T-helper 2 cell treated with Interferon-gamma antibody and Interleukin-4, amounts not matched to agents 5 μg/mL and 100 μg/mL, for 36 hours (primary cell): ENCODE data around the gene NPRL2.
"Not testable (repeated sequence)": the region's sequence is repeated elsewhere in the genome, so short reads cannot be mapped to it uniquely, and the experiment has no call there.

ENCODE experiments used
- DNase-seq: peaks from one replicate; pipeline ENCODE4 v3.0.0; 2021; ENCODE audit warnings: low spot score
- H3K27ac Mint-ChIP-seq: one replicate; pipeline ENCODE4 v1.8.0; 2021; ENCODE audit warnings: mild to moderate bottlenecking, mixed read lengths
- H3K27me3 Mint-ChIP-seq: one replicate; pipeline ENCODE4 v1.8.0; 2021; ENCODE audit warnings: low read depth, mixed read lengths
- H3K36me3 Mint-ChIP-seq: one replicate; pipeline ENCODE4 v1.8.0; 2021; ENCODE audit warnings: low read depth, mixed read lengths
- H3K4me1 Mint-ChIP-seq: one replicate; pipeline ENCODE4 v1.8.0; 2021; ENCODE audit warnings: low read depth, mixed read lengths
- H3K4me3 Mint-ChIP-seq: one replicate; pipeline ENCODE4 v1.8.0; 2022; ENCODE audit warnings: mild to moderate bottlenecking, moderate library complexity, mixed read lengths
- H3K9me3 Mint-ChIP-seq: one replicate; pipeline ENCODE4 v1.8.0; 2021; ENCODE audit warnings: mixed read lengths

The NPRL2 gene

DNA sequence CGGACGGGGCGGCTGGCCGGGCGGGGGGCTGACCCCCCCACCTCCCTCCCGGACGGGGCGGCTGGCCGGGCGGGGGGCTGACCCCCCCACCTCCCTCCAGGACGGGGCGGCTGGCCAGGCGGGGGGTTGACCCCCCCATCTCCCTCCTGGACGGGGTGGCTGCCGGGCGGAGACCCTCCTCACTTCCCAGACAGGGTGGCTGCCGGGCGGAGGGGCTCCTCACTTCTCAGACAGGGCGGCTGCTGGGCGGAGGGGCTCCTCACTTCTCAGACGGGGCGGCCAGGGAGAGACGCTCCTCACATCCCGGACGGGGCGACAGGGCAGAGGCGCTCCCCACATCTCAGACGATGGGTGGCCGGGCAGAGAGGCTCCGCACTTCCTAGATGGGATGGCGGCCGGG, 38.5 kb downstream of the NPRL2 start:
- peaks cover 11% of the 10 kb centered on the region for H3K4me1 Mint-ChIP-seq
- not testable (repeated sequence) for H3K9me3 Mint-ChIP-seq, H3K27ac Mint-ChIP-seq, H3K4me3 Mint-ChIP-seq, DNase-seq, H3K27me3 Mint-ChIP-seq, H3K36me3 Mint-ChIP-seq

DNA sequence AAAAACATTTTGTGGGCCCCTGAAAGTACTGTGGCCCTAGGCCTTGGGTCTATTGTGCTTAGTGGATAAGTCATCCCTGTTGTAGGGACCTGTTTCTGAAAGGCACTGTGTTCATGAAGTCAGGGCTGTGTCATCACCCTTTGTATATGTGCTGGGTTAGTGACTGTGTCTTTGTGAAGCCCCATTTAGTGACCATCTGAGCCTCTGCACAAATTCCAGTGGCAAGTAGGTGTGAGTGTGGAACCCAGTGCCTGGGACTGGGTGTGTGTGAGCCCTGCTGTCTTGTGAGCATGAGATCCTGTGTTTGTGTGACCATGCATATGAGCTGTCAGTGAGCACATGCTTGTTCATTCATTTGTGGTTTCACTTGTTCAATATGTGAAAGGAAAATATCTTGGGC, 46.0 kb downstream of the NPRL2 start:
- H3K27me3 Mint-ChIP-seq: no peaks in the 10 kb centered on the region
- H3K4me3 Mint-ChIP-seq: no peak overlapping the region
- peaks cover 2% of the 10 kb centered on the region for H3K9me3 Mint-ChIP-seq
- DNase-seq: no peak
- no peak overlapping the region for H3K27ac Mint-ChIP-seq
- H3K36me3 Mint-ChIP-seq: no peaks in the 10 kb centered on the region
- peaks cover 13% of the 10 kb centered on the region for H3K4me1 Mint-ChIP-seq

DNA sequence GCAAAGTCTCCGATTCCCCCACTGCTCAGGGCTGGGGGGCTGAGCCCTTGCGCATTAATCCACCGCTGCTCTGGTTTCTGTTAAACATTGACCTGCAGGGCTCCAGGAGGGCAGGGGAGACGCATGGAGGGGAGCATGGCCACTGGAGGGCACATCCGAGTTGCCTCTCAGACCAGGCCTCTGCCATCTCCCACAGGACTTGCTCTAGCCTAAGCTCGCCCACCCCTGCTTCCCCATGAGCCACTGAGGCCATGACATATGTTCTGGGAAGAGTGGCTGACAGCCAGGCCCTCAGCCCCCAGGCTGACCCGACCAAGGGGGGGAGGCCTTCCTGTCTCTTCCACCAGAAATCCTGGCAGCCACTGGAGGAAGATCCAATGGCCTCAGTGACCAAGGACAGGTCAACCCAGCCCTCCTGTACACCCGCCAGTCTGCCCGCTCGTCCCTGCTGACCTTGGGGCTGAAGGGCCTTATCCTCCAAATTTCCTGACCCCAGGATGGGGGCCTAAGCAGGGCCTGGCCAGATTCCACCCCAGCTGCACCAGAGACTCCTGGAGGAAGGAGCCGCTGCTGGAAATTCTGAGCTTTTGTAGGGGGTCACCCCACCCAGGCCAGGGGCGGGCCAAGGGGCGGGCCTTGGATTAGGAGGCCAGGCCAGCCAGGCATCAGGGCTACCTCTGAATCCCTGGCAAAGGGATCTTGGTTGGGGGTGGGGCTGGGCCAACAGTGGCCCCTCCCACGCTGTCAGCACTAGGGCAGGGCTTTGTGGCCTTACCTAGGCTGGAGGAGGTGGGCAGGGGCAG, 47.4 kb downstream of the NPRL2 start, which contains the start of gene HYAL1:
Gene HYAL1 (minus strand): TSS at position 562 of the 803 bp plus-strand sequence. CDS start 618 bp downstream, outside the sequence.
- Mint-ChIP-seq H3K9me3 (no peaks in the 10 kb centered on the region), H3K27ac (peak within 1 kb of the TSS; percentile 10), H3K27me3 (no peaks in the 10 kb centered on the region), H3K36me3 (no peaks in the 10 kb centered on the region), H3K4me3 (no peak within 1 kb of the TSS), H3K4me1 (peaks cover 14% of the 10 kb centered on the region)
- no peak for DNase-seq

DNA sequence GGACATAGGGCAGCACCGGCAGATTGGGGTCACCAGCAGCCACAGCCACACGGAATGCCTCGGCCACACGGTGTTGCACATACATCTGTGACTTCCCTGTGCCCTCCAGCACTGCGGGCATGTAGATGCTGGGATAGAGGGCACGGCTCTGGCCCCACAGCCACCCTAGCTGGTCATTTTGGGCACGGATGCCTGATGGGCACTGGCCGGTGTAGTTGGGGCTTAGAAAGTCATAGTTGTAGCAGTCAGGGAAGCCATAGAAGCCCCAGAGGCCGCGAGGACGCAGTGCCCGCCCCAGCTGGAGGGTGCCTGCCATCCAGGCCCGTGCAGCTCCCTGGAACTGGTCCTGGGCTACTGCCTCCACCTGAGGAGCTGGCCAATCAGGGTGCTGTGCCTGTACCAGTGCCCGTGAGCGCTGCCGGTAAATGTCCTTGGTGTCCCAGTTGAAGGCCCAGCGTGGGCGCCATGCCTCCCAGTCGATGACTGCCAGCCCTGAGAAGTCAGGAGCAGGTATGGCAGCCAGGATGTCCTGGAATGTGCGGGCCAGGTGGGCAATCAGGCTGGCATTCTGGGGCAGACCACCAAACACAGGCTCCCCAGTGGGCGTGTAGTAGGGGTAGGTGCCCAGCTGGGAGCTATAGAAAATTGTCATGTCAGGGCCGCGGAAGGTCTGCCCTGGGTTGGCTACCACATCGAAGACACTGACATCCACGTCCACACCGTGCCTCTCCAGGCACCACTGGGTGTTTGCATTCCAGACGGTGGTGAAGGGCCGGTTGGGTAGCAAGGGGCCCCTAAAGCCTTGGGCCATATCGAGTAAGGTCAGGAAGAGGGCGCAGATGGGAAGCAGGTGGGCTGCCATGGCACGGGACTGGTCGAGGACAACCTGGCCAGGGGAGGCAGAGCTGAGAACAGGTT, 48.2 kb downstream of the NPRL2 start:
- H3K36me3 Mint-ChIP-seq: no peaks in the 10 kb centered on the region
- H3K27ac Mint-ChIP-seq: peak overlapping the region; percentile 45
- no peak for DNase-seq
- H3K27me3 Mint-ChIP-seq: no peaks in the 10 kb centered on the region
- peaks cover 20% of the 10 kb centered on the region for H3K4me1 Mint-ChIP-seq
- H3K4me3 Mint-ChIP-seq: no peak overlapping the region
- no peaks in the 10 kb centered on the region for H3K9me3 Mint-ChIP-seq

DNA sequence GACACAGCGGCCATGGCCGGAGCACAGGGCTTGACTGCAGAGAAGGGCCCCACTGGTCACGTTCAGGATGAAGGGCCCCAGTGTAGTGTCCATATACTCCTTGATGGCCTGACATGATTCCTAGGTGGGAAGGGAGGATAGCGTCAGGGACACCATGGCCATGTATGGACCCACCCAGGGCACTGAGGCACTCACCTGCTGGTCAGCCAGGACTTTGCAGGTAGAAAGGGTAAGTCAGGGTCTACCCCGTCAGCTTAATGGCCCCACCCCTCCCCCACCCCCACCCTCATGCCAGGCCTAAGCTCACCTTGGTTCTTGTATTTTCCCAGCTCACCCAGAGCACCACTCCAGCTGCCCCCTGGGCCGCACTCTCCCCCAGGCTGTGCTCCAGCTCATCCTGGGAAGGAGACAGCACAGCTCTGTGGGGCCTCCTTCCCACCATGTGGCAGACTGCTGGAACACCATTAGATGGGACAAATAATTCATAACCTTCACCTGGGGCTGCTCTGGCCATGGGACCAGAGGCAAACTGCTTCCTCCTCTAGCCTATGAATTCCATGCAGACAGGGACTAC, 49.8 kb downstream of the NPRL2 start:
- Mint-ChIP-seq H3K4me1 (peaks cover 24% of the 10 kb centered on the region), H3K4me3 (peak overlapping the region; percentile 98), H3K27ac (peak overlapping the region; percentile 99), H3K36me3 (peaks cover 2% of the 10 kb centered on the region), H3K27me3 (no peaks in the 10 kb centered on the region), H3K9me3 (no peaks in the 10 kb centered on the region)
- no peak for DNase-seq

DNA sequence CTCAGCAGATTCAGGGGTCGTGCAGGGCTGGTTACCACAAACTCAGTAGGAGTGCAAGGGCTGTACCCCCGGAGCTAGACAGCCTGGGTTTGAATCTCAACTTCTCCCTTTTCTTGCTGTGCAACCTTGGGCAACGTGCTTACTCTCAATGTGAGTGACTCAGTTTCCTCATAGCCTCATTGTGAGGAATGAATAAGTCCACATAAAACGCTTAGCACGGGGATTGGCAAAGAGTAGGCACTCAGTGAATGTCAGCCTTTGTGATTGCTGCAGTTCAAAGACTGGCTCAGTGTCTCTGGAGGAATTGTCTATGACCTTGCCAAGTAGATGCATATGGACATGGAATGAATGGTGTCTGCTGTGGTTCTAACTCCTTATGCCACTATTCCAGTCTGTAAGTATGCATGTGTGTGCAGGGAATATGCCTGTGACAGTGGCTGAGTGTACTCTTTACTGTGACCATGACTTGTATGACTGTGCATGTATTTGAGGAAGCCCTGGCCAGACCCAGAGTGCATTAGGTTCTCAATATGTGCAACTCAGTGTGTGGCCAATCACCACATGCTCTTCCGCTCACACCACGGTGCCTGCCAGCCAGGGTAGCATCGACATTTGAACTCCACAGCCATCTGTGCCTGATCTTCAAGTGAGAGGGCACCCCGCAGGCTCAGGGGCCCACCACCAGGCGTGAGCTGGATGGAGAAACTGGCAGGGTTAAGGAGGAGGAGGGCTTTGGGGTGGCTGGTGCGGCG, 50.5 kb downstream of the NPRL2 start:
- Mint-ChIP-seq H3K4me1 (peaks cover 24% of the 10 kb centered on the region), H3K36me3 (peaks cover 2% of the 10 kb centered on the region), H3K27me3 (no peaks in the 10 kb centered on the region), H3K27ac (peak overlapping the region; percentile 99), H3K4me3 (peak overlapping the region; percentile 98), H3K9me3 (no peaks in the 10 kb centered on the region)
- peak; percentile 23 for DNase-seq

DNA sequence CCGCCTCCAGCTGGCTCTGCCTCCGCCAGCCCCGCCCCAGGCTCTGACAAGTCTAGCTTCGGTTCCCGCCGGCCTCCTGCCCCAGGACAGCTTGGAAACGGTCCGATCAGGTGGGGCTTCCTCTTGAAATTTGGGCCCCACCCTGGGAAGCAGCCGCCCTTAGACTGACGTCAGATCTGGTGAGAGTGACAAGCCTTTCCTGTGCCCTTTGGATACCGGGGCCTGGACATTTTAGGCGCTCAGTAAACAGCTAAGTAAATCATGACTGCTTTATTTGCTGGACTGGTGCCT, 51.0 kb downstream of the NPRL2 start:
- no peak for DNase-seq
- peaks cover 24% of the 10 kb centered on the region for H3K4me1 Mint-ChIP-seq
- H3K27ac Mint-ChIP-seq: peak overlapping the region; percentile 99
- peak overlapping the region; percentile 98 for H3K4me3 Mint-ChIP-seq
- H3K9me3 Mint-ChIP-seq: no peaks in the 10 kb centered on the region
- H3K27me3 Mint-ChIP-seq: no peaks in the 10 kb centered on the region
- H3K36me3 Mint-ChIP-seq: peaks cover 2% of the 10 kb centered on the region

DNA sequence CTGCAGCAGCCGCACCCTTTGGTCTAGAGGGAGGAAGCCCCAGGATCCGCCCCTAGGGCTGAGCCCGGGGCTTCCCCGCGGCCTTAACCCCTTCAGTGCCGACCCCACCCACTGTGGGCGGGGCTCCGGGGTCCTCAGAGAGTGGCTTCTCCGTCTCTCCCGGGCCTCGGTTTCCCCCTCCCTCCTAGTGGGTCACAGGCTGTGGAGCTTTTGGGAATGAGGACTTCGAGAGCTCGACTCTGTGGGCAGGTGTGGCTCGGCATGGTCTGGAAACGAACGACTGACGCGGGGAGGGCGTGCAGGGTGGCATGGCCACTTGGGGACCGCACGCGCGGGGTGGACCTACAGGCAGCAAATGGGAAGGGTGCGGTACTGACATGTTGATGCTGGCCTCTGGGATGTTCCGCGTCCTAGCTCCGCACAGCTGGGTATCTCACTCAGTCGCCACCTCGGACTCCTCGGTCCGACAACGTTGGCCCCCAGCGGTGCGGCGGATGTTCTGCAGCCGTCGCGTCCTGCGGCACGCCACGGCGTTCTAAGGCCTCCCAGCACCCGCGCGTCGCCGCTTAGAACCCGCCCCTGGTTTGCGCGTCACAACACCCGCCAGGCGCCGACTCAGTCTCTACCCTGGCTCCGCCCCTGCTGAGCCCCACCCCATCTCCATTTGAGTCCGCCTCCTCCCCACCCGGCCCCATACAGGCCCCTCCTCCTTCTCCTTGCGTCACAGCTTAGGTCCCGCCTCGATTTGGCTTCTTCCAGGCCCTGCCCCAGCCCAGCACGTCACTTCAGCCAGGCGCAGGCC, 51.5 kb downstream of the NPRL2 start, which contains the start of the genes HYAL3 and NAA80:
Gene HYAL3 (minus strand): TSS at position 570 of the 802 bp plus-strand sequence. CDS start 3,803 bp downstream, outside the sequence.
Gene NAA80 (minus strand): TSS at position 570 of the 802 bp plus-strand sequence. CDS start 1,942 bp downstream, outside the sequence.
- Mint-ChIP-seq H3K9me3 (no peaks in the 10 kb centered on the region), H3K36me3 (peaks cover 2% of the 10 kb centered on the region), H3K27ac (peak within 1 kb of the TSS; percentile 99), H3K4me3 (peak within 1 kb of the TSS; percentile 98), H3K27me3 (no peaks in the 10 kb centered on the region), H3K4me1 (peaks cover 22% of the 10 kb centered on the region)
- DNase-seq: peak; percentile 98

DNA sequence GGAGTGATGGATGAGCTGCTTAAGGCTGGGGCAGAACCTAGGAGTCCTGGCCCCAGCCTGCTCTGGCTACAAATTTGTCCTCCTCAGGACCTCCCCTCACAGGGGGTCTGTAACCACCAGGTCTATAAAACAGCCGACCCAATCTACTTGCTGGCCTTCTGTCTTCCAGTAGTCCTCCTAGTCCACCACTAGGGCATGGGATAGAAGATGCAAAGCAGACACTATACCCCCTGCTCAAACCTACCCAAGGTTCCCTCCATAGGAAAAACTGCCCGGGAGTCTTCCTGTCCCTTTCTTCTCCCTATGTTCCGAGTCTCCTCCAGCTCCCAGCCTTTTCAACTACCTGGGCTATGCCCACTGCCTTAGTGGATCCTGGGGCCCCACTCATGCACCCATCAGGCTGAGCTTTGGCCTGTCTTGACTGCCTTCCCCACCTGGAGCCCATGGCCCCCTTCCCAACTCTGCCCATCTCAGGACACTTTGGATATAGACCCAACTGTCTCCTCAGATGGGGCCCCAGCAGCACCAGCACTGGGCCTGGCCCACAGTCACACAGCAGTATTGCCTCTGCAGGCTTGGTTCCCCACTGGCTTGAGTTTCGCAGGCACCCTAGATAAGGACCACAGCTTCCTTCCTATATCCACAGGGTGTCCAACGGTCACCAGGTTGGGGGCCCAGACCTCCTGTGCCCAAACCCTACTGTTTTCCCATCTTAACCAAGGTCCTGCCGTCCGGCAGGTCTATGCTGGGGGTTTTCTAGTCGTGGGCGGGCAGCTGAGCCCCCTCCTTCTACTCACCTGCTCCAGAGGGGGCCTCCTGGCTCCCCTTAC, 52.5 kb downstream of the NPRL2 start:
- no peaks in the 10 kb centered on the region for H3K9me3 Mint-ChIP-seq
- H3K36me3 Mint-ChIP-seq: peaks cover 2% of the 10 kb centered on the region
- no peak for DNase-seq
- H3K4me3 Mint-ChIP-seq: peak overlapping the region; percentile 98
- peak overlapping the region; percentile 99 for H3K27ac Mint-ChIP-seq
- H3K27me3 Mint-ChIP-seq: no peaks in the 10 kb centered on the region
- peaks cover 22% of the 10 kb centered on the region for H3K4me1 Mint-ChIP-seq

DNA sequence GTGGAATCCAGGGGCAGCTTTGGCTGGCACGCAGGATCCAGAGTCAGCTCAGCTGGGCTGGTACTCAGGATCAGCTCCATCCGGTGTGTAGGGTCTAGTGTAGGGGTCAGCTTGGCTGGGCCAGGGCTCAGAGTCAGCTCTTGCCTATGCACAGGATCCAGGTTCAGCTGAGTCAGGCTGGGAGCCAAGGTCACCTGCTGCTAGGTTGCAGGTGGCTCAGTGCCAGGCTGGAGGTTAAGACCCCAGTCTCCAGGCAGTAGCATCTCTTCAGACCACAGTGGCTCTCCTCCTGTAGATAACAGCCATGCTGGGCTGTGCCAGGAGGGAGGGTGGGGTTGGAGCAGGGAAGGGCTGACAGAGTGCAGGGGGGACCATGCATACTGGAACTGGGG, 53.2 kb downstream of the NPRL2 start:
- Mint-ChIP-seq H3K9me3 (no peaks in the 10 kb centered on the region), H3K27me3 (no peaks in the 10 kb centered on the region), H3K4me3 (peak overlapping the region; percentile 98), H3K36me3 (peaks cover 2% of the 10 kb centered on the region), H3K27ac (peak overlapping the region; percentile 99), H3K4me1 (peaks cover 28% of the 10 kb centered on the region)
- DNase-seq: no peak
